ENCODE measurements around the gene NADK2.
"Not testable (repeated sequence)": the region's sequence is repeated elsewhere in the genome, so short reads cannot be mapped to it uniquely, and the experiment has no call there.

Gene NADK2, protein sequence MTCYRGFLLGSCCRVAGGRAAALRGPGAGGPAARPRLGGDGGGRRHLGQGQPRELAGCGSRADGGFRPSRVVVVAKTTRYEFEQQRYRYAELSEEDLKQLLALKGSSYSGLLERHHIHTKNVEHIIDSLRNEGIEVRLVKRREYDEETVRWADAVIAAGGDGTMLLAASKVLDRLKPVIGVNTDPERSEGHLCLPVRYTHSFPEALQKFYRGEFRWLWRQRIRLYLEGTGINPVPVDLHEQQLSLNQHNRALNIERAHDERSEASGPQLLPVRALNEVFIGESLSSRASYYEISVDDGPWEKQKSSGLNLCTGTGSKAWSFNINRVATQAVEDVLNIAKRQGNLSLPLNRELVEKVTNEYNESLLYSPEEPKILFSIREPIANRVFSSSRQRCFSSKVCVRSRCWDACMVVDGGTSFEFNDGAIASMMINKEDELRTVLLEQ

DNA sequence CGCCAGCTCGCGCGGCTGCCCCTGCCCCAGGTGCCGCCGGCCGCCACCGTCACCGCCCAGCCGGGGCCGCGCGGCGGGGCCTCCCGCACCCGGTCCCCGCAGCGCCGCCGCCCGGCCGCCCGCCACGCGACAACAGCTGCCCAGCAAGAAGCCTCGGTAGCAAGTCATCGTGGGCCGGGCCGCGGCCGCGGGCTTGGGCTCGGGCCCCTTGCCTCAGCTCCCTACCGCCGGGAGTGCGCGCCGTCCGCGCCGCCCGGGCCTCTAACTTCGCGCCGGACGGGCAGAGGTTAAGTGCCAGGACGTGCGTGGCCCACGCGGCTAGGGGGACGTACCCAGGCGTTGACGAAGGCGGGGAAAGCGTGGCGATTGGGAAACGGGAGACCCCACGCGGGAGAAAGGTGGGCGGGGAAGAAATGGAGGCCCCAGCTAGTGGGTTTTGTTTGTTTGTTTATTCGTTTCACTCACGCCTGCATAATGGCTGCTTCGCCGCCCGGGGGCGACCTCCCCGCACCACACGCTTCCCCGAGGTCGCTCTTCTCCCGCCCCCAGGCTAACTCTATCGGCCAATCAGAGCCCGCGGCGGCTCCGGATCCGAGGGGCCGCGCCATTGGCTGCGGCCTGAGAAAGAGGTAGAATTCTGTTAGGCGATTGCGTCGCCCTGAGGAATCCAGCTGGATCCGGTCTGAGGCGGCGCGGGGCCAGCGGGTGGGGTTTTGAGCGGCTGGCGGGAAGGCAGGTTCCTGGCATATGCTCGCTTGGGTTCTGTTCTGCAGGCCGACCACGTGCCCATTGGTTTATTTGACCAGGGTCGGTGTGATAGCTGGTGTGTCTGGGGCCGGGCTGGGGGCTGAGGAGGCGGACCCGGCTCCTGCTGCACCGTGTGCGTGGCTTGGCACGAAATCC lies at the start of gene NADK2:
NADK2 (minus strand) TSS at position 295 of the 903 bp plus-strand sequence; CDS start at position 168, 127 bp downstream.
- in situ Hi-C loops (cut with MboI; ENCODE audit: low sequenced_read_pairs): loop anchor here (10.0 kb wide), 1 partner anchor 453 kb away; no protein-coding TSS in a partner anchor

DNA sequence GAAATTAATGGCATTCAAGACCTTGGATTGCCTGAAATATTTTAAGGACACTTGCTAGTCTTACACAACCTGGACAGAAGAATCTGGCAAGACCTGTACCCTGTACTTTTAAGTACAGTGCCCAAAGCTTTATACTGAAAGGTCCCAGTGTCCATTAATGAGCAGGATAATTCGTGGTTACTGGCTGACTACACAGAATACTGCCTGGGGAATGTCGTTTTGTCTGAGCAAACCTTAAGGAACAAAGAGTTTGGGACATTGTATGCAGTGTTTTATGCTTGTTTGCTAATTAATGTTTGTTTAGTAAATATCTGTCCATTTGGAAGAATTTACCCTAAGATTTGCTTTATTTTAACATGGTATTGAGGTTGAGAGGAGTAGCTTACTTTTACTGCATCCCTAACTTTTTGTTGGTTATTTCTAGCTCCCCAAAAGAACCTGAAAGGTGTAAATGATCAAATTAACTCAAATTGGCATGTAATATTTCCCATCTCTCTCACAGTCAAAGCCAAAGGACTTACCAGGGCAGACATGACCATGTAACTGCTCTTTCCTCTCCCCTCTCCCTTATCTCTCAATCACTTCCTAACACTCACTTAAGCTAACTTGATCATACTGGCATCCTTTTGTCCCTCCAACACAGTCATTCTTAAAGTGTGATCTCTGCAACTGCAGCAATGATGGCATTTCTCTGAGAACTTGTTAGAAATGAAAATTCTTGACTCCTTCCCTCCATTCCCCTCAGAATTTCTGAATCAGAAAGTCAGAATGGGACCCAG lies 44.3 kb upstream of the NADK2 start:
- in situ Hi-C loops (cut with MboI; ENCODE audit: low sequenced_read_pairs): no loop called here

DNA sequence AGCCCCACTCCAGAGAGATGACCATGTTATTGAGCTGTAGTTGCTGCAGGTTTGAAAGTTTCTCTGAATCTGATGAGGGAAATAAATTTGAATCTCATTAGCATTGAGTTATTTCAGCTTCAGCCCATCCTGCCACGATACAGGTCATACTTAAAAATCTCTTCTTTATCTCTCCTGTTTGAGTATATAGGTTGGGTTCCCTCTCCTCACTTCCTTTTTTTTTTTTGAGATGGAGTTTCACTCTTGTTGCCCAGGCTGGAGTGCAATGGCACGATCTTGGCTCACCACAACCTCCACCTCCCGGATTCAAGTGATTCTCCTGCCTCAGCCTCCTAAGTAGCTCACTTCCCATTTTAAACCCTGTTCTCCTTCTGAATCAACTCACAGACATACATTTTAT lies 42.0 kb upstream of the NADK2 start:
- in situ Hi-C loops (cut with MboI; ENCODE audit: low sequenced_read_pairs): not testable (repeated sequence)

DNA sequence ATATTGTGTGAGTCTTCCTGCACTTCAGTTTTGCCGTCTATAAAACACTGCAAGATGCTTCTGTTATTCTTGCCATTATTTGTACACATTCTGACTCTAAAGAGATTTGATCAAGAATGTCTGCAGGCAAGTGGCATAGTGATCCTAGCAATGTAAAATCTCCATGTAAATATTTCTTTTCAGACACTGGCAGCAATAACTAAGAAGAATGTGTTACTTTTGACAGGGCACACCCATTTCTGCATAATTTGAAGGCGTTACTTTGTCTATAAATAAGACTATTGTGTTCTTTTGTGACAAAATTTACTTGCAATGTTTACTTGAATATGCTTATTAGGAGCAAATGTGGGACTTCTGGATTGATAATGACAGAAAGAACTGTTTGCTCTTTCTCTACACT lies 39.9 kb upstream of the NADK2 start:
- in situ Hi-C loops (cut with MboI; ENCODE audit: low sequenced_read_pairs): no loop called here

DNA sequence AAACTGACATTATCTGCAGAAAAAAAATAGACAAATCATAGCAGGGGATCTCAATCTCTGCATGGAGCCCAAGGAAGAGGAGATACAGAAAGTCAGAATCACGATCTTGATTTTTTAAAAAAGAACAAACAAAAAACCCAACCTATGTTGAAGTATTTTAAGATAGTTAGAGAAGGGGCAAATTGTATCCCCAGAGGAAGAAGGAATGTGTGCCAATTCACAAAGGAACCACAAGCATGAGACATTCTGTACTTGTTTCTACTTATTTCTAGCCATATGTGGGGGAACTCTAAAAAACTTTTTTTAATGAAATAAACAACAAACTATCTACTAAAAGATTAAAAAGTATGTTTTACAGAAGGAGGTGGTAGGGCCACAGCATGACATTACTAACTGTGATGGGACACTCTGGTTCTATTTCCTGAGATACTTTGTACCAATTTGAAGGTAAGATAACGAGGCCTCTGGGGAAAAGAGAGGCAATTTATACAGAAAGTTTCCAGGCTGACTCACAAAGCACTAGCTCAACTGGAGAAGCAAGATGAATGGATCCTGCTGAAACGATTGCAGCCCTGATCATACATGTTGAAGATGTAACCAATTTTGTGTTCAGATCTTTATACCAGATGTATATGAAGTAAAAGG lies 37.5 kb upstream of the NADK2 start:
- in situ Hi-C loops (cut with MboI; ENCODE audit: low sequenced_read_pairs): no loop called here

DNA sequence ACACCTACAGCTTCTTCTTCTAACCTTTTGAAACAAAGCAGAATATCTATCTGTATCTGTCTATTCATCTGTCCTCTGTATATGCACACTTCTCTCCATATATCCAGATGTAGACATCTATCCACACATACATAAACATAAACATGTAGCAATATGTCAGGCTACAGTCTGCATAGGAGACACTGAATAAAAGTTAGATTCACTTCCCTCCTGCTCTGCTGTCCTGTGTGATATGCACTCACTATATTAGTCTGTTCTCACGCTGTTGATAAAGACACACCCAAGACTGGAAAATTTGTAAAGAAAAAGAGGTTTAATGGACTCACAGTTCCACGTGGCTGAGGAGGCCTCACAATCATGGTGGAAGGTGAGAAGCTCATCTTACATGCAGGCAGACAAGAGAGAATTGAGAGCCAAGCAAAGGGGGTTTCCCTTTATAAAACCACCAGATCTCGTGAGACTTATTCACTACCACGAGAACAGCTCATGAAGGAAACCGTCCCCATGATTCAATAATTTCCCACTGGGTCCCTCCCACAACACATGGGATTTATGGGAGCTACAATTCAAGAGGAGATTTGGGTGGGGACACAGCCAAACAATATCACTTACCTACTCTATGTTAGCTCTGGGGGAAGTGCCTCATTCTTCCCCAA lies 35.9 kb upstream of the NADK2 start:
- in situ Hi-C loops (cut with MboI; ENCODE audit: low sequenced_read_pairs): no loop called here

DNA sequence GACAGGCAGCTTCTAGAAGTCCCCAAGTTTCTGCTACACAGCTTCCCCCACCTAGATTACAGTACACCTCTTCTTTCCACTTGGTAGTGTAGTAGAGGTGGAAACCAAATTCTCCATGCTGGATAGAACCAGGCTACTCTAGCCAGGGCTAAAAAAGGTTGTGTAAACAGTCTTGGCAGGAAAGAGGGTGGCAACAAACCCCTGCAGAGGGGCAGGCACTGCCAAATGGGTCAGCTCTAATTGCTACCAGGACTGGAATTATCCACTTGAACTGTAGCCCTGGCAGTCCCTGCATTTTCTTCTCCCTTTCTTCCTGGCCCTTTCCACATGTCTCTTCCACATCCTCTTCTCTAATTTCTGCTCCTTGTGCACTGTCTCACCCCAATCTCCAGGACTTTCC lies 35.1 kb upstream of the NADK2 start:
- in situ Hi-C loops (cut with MboI; ENCODE audit: low sequenced_read_pairs): no loop called here

DNA sequence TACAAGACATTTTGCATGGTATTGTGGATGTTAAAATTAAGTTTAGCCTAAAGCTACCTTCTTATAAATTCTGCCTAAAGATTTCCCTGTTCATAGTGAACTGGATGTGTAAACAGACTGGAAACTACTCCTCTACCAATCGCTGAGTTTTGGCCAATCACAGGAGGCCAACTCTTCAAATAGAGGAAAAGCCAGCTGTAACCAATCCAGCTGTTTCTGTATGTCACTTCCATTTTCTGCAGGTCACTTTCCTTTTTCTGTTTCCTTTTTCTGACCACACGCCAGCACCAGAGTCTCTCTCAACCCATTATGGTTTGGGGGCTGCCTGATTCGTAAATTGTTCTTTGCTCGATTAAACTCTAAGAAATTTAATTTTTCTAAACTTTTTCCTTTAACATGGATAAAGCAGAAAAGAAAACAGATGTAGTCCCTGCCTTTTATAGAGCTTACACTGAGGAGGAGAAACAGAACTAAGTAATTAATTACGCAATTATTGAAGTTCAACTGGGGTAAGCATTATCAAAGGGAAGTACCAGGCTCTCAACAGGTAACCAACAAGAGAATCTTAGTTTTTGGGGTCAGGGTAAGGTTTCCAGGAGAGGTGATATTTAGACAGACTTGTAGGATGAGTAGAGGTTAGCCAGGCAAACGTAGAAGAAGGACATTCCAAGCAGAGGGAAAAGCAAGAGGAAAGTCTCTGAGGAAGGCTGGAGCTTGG lies 32.2 kb upstream of the NADK2 start:
- in situ Hi-C loops (cut with MboI; ENCODE audit: low sequenced_read_pairs): no loop called here

DNA sequence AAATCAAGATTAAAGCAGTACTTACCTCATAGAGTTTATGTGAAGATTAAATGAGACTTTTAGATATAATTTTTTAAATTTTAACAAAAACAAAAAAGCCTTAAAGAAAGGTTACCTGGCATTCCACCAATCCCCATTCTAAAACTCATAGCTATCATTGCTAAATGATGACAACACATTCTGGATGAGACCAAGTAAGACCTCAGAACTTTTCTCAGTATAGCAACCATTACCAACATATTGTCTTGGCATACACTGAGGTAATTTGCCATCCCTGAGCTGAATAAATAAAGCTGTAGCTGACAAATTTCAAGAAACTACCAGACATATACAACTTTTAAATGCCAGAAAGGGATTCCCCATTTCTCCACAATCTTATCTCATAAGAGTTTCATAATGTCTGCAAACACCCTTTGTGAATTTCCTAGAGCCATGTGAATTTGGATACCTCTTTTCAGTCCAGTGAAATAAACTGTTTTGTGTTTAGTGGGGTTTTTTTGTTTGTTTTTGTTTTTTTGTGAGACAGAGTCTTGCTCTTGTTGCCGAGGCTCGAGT lies 30.5 kb upstream of the NADK2 start:
- in situ Hi-C loops (cut with MboI; ENCODE audit: low sequenced_read_pairs): no loop called here

DNA sequence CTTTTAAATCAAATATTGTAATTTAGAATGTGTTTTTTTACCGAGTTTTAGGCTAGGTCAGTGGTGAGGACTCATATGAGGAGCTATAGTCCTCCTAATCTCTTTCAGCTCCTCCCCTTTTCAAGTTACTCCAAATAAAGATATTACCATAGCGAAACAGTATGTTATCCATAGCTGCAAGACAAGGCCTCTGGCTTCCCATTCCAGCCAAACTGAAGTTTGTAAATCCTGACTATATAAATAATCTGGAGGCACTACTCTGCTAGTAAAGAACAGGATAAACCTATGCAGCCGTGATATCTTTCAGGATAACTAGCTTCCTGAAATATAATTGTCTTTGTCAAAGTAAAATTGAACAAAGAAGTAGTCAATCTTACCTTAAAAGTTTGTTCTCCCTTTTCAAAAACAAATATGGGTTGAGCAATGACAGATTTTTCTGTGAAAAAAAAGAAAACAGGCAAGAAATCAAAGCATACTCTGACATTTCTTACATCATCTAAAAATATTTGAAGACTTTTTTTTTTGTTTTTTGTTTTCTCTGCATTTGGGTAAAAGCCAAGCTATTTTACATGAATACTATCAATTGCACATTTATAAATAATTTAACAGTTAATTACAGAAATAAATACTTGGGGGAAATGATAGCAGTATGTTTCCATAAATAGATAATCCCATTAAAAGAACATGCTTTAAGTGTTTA lies 29.3 kb upstream of the NADK2 start:
- in situ Hi-C loops (cut with MboI; ENCODE audit: low sequenced_read_pairs): no loop called here

DNA sequence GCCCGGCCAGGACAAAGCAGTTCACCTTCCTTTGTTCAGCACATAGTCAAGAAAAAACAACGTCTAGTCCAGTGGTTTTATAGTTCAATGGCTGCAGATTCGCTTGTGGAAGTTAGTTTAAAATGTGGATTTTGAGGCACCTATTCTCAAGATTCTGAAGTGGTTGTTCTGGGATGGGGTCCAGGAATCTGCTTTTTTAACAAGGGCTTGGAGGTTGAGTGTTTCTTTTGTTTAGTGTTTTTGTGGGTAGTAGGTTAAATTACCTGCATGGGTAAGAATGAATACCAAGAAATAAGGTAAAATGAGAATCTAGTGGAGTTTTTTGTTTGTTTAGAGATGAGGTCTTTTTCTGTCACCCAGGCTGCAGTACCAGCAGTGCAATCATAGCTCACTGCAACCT lies 28.4 kb upstream of the NADK2 start:
- in situ Hi-C loops (cut with MboI; ENCODE audit: low sequenced_read_pairs): no loop called here

DNA sequence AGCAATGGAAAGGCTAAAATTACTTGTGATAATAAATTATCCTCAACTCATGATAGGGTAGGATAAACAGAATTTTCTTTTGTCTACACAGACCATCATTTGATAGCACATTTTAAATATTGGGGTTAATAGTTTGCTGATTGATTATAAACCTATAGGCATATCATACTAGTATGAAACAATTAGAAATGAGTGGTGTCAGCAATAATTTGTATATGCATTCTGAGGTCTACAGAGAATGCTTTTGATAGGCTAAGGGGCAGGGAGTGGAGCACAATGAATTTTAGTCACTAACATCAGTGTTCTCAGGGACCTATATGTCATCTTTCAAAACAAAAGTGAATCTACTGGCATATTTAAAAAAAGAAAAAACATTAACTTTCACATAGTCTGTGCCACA lies 27.8 kb upstream of the NADK2 start:
- in situ Hi-C loops (cut with MboI; ENCODE audit: low sequenced_read_pairs): no loop called here

DNA sequence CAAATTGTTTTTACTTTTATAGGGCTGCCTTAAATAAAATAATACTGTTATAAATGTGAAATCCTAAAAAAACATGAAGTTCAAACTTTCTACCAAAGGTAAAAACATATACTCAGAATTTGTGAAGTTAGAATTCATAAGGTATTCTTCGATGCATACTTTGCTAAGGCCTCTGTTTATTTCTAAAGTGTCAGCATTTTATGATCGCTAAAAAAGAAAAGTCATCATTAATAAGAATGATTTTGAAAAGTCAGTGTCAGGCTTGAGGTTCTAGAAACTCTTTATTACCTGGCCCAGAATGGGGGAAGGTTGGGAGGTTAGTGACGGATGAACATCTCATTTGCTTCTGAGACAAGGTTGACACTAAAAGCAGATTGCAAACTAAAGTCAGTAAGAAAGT lies 26.2 kb upstream of the NADK2 start:
- in situ Hi-C loops (cut with MboI; ENCODE audit: low sequenced_read_pairs): no loop called here

DNA sequence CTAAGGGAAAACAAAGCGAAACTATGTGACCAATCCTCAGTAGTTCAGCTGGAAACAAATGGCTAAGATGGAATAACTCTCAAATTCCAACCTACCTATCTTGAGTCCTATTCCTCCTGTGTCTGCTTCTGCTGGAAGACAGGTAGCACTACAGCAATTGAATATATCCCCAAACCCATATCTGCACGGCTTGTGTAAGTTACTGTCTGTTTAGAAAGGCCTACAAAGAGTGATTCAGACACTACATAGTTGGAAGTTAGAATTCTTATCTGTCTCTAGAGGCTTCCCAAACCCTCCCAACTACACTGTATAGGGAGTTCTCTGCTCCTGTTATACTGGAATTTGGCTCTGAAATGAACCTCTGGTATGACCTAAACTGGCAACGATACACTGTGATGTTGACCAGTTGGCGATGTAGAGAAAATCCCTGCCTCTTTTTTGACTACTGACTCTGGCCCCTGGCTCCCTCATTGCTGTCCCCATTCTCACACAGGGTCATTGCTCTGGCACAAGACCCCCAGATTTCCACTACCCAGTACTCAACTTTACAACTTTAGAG lies 22.6 kb upstream of the NADK2 start:
- in situ Hi-C loops (cut with MboI; ENCODE audit: low sequenced_read_pairs): no loop called here

DNA sequence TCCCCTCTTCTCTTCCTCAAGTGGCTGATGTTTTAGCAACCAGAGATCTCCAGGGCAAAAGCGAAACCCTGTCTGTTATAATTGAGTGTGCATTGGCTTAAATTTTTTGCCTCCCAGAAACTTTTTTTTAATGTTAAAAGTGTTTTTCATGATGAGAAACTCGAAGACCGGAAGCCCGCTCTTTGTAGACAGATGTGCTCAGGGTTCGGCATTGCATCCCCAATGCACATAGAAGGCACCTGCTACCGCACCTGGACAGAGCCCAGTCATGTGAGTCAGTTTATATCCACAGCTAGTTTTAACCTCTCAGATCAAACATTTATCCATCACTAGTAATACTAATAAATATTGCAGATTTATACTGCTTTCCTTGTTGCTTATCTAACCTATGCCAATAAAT lies 19.5 kb upstream of the NADK2 start:
- in situ Hi-C loops (cut with MboI; ENCODE audit: low sequenced_read_pairs): no loop called here

DNA sequence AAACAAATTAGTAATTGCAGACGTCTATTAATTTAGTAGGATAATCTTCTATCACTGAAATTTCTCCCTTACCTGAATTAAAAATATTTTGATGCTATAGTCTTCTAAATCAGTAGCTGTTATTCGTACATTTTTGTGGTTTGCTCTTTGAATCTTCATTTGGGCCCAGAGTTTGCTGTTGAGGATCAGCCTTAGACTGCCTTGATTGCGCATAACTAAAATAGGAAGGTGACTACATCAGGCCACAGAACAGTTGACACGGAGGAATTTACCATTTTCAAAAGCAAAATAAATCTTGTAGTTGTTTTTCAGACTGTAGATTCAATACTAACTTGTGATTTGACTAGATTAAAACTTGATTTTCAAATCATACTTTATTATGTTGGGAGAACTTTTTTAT lies 11.8 kb upstream of the NADK2 start:
- in situ Hi-C loops (cut with MboI; ENCODE audit: low sequenced_read_pairs): no loop called here

DNA sequence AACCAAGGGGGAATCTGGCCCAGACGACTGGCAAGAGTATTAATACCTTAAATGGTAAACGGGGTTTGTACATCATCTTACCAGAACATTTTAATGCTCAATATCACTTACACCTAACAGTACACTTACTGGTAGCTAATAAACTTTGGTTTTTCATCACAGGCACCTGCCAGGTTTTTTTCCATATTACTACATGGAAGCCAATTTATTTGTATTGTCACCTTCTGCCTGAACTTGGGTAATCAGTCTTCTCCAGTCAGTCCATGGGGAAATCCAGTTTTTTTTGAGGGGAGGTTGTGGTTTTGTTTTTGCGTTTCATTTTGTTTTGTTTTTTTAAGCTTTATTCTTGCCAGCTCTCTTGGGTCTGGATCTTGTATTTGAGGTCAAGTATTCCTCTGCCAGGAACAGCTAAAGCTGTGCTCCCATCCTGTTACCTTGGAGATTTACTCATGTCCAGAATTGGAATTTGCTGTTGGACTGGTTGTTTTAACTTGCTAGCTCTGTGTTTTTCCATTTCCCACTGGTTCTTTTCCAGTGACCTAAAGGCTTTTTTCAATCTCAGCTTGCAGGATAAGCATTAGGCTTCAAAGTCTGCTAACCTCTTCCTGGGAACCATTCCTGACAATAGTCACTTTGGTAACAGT lies 11.1 kb upstream of the NADK2 start:
- in situ Hi-C loops (cut with MboI; ENCODE audit: low sequenced_read_pairs): no loop called here

DNA sequence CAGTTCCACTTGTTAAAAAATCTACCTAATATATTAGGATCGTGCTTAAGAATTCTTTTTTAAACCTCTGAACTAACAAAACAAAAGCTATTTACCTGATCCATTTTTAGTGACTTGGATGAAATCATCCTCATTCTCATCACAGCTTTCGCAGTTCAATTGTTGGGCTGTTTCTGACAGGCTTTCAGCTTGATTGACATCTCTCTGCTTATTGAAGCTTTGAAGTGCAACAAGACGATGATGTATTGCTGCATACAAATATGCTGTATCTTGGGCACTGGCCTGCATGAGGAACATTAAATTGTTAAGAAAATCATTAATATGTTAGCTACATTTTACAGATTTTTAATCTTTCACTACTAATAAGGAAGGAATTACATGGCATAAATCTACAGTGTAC lies 9.5 kb upstream of the NADK2 start:
- in situ Hi-C loops (cut with MboI; ENCODE audit: low sequenced_read_pairs): no loop called here
